ENCODE measurements around the gene TCEAL2.
"Not testable (repeated sequence)": the region's sequence is repeated elsewhere in the genome, so short reads cannot be mapped to it uniquely, and the experiment has no call there.

DNA sequence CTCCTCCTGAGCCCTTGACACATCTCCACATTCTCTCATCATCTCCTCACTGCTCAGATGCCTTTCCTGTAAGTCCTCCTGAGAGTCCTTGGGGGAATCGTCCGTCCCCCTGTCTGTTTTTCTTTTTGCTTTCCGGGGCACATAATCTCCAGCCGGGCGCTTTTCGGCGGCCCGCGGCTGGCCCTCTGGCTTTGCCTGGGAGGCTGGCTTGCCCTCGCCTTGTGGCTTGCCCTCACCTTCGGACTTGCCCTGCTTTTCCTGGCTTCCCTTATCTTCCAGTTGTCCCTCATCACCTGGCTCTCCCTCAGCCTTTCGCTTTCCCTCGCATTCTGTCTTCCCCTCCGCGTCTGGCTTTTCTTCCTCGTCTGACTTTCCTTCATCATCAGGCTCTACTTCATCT lies 15.4 kb downstream of the TCEAL2 start:
- not testable (repeated sequence) for TF ChIP-seq POLR2A, SPI1 (IDR thresholded peaks at IDR 0.05; ENCODE audit: low read depth, low read length)
